ENCODE results near the gene CSNK1A1.

DNA sequence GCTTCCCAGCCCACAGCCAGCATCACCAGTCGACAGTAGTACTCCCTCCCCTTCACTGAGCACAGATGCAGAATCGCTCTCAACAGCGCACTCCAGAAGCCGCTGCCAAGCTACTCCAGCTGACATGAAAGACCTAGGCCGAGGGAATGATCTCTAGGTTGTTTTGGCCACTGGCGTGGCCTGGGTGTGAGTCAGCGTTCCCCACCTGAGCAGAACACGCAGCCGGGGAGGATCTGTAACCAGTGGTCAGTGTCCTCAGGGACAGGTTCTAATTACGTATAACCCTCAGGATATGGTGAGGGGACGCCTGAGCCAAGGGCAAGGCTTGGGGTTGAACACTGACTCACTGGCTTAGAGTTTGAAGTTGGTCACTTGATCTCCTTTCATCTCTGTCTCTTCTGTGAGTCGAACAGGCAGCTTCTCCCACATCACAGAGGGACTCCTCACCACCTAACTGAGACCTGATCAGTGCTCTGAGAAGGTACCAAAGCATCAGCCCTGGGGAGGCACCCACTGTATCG is 95.3 kb downstream of the CSNK1A1 start:
- TF ChIP-seq RARB (CRISPR knock-in tag; IDR thresholded peaks at IDR 0.05): no peak
- TF ChIP-seq, protein P1, sequence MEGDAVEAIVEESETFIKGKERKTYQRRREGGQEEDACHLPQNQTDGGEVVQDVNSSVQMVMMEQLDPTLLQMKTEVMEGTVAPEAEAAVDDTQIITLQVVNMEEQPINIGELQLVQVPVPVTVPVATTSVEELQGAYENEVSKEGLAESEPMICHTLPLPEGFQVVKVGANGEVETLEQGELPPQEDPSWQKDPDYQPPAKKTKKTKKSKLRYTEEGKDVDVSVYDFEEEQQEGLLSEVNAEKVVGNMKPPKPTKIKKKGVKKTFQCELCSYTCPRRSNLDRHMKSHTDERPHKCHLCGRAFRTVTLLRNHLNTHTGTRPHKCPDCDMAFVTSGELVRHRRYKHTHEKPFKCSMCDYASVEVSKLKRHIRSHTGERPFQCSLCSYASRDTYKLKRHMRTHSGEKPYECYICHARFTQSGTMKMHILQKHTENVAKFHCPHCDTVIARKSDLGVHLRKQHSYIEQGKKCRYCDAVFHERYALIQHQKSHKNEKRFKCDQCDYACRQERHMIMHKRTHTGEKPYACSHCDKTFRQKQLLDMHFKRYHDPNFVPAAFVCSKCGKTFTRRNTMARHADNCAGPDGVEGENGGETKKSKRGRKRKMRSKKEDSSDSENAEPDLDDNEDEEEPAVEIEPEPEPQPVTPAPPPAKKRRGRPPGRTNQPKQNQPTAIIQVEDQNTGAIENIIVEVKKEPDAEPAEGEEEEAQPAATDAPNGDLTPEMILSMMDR (IDR thresholded peaks at IDR 0.05): no peak
- no peak for TF ChIP-seq POLR2A (IDR thresholded peaks at IDR 0.05; ENCODE audit: low read length)
- TF ChIP-seq, protein P2, sequence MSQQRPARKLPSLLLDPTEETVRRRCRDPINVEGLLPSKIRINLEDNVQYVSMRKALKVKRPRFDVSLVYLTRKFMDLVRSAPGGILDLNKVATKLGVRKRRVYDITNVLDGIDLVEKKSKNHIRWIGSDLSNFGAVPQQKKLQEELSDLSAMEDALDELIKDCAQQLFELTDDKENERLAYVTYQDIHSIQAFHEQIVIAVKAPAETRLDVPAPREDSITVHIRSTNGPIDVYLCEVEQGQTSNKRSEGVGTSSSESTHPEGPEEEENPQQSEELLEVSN (IDR thresholded peaks at IDR 0.05; ENCODE audit: borderline replicate concordance, low read depth): no peak
- no peak for TF ChIP-seq CHD2 (IDR thresholded peaks at IDR 0.05; ENCODE audit: low read length, partially characterized antibody)
- TF ChIP-seq MYC (IDR thresholded peaks at IDR 0.05; ENCODE audit: borderline replicate concordance, low read length): no peak
- TF ChIP-seq RFX5 (IDR thresholded peaks at IDR 0.05): no peak
- TF ChIP-seq, protein P3, sequence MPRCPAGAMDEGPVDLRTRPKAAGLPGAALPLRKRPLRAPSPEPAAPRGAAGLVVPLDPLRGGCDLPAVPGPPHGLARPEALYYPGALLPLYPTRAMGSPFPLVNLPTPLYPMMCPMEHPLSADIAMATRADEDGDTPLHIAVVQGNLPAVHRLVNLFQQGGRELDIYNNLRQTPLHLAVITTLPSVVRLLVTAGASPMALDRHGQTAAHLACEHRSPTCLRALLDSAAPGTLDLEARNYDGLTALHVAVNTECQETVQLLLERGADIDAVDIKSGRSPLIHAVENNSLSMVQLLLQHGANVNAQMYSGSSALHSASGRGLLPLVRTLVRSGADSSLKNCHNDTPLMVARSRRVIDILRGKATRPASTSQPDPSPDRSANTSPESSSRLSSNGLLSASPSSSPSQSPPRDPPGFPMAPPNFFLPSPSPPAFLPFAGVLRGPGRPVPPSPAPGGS (IDR thresholded peaks at IDR 0.05): no peak
- TF ChIP-seq, protein P4, sequence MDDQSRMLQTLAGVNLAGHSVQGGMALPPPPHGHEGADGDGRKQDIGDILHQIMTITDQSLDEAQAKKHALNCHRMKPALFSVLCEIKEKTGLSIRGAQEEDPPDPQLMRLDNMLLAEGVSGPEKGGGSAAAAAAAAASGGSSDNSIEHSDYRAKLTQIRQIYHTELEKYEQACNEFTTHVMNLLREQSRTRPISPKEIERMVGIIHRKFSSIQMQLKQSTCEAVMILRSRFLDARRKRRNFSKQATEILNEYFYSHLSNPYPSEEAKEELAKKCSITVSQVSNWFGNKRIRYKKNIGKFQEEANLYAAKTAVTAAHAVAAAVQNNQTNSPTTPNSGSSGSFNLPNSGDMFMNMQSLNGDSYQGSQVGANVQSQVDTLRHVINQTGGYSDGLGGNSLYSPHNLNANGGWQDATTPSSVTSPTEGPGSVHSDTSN (IDR thresholded peaks at IDR 0.05): no peak
- no peak for TF ChIP-seq POLR2AphosphoS2 (conservative IDR thresholded peaks at IDR 0.05; ENCODE audit: low read length)

All from A549 (cell line).